HepG2 (cell line): ENCODE data around the gene PASK. TPM values are rescaled to one million over a fixed set of nuclear protein-coding genes. Genes with fewer than 3 reads are reported as not detected.
A peak's percentile ranks its signal among the peaks of the same experiment; 100 is the strongest.

Source experiments
- AKAP8 ChIP-seq: sonication (generic); formaldehyde crosslinking; IDR thresholded peaks from 2 replicates; pipeline ENCODE4 v1.5.1; 2020; ENCODE audit warnings: mild to moderate bottlenecking, missing genetic modification reagents
- ATF7-NPFF ChIP-seq: sonication (generic); formaldehyde crosslinking; IDR thresholded peaks from 2 replicates; pipeline ENCODE4 v1.8.1; 2023; ENCODE audit warnings: mild to moderate bottlenecking, low read depth, missing genetic modification reagents, moderate library complexity
- BRCA1 ChIP-seq: sonication (generic); formaldehyde crosslinking; IDR thresholded peaks from 2 replicates; pipeline ENCODE4 v1.4.0; 2020; ENCODE audit warnings: missing genetic modification reagents
- DNMT1 ChIP-seq: sonication (generic); formaldehyde crosslinking; IDR thresholded peaks from 2 replicates; pipeline ENCODE4 v1.5.1; 2020; ENCODE audit warnings: mild to moderate bottlenecking, missing genetic modification reagents
- GTF3A ChIP-seq: sonication (generic); formaldehyde crosslinking; conservative IDR thresholded peaks from 2 replicates; pipeline ENCODE4 v1.4.0; 2020; ENCODE audit warnings: mild to moderate bottlenecking, missing genetic modification reagents
- KDM6A ChIP-seq: IDR thresholded peaks from 2 replicates; pipeline ENCODE4 v1.6.1; 2016; ENCODE audit warnings: low read depth
- MAX ChIP-seq: IDR thresholded peaks from 2 replicates; pipeline ENCODE4 v1.6.1; 2012; ENCODE audit warnings: inconsistent platforms
- NBN ChIP-seq: fragments of 450-650 bp; conservative IDR thresholded peaks from 2 replicates; pipeline ENCODE4 v1.6.1; 2017
- NR3C1 ChIP-seq: sonication (generic); formaldehyde crosslinking; IDR thresholded peaks from 2 replicates; pipeline ENCODE4 v1.4.0; 2020; ENCODE audit warnings: missing genetic modification reagents
- RFX1 ChIP-seq: fragments of 450-650 bp; IDR thresholded peaks from 2 replicates; pipeline ENCODE4 v1.6.1; 2017
- SALL2 ChIP-seq: sonication (generic); formaldehyde crosslinking; IDR thresholded peaks from 2 replicates; pipeline ENCODE4 v1.8.1; 2023; ENCODE audit warnings: mild to moderate bottlenecking, missing genetic modification reagents, inconsistent platforms
- SMAD1 ChIP-seq: sonication (generic); formaldehyde crosslinking; IDR thresholded peaks from 2 replicates; pipeline ENCODE4 v1.4.0; 2020; ENCODE audit warnings: missing genetic modification reagents, low read depth, mild to moderate bottlenecking, borderline replicate concordance
- SMYD3 ChIP-seq: sonication (generic); formaldehyde crosslinking; IDR thresholded peaks from 2 replicates; pipeline ENCODE4 v1.8.1; 2023; ENCODE audit warnings: mild to moderate bottlenecking, missing genetic modification reagents
- TOE1 ChIP-seq: sonication (generic); formaldehyde crosslinking; IDR thresholded peaks from 2 replicates; pipeline ENCODE4 v1.4.0; 2020; ENCODE audit warnings: mild to moderate bottlenecking, missing genetic modification reagents
- USF2 ChIP-seq, 2 experiments: sonication (generic) in 1 of 2; formaldehyde crosslinking in 1 of 2; IDR thresholded peaks; 2 replicates each; pipeline versions ENCODE4 v1.5.1 to v1.6.1; 2011 to 2020; ENCODE audit warnings: borderline replicate concordance in 1 of 2, low read depth in 1 of 2, low read length in 1 of 2, mild to moderate bottlenecking in 1 of 2, missing genetic modification reagents in 1 of 2, moderate library complexity in 1 of 2
- ZFY ChIP-seq: sonication (generic); formaldehyde crosslinking; IDR thresholded peaks from 2 replicates; pipeline ENCODE4 v1.4.0; 2020; ENCODE audit warnings: missing genetic modification reagents
- ZKSCAN1 ChIP-seq: fragments of 150-350 bp; IDR thresholded peaks from 2 replicates; pipeline ENCODE4 v1.6.1; 2014; ENCODE audit warnings: low read length
- ZMYM3 ChIP-seq: sonication (generic); formaldehyde crosslinking; IDR thresholded peaks from 2 replicates; pipeline ENCODE4 v1.5.1; 2020; ENCODE audit warnings: mild to moderate bottlenecking, missing genetic modification reagents
- ZNF124 ChIP-seq: sonication (generic); formaldehyde crosslinking; IDR thresholded peaks from 2 replicates; pipeline ENCODE4 v1.4.0; 2020; ENCODE audit warnings: missing genetic modification reagents
- ZNF276 ChIP-seq: sonication (generic); formaldehyde crosslinking; IDR thresholded peaks from 2 replicates; pipeline ENCODE4 v1.4.0; 2020; ENCODE audit warnings: mild to moderate bottlenecking, low read depth, missing genetic modification reagents
- ZNF282 ChIP-seq: fragments of 450-650 bp; IDR thresholded peaks from 2 replicates; pipeline ENCODE4 v1.6.1; 2018; ENCODE audit not compliant: partially characterized antibody
- ZNF724P ChIP-seq: sonication (generic); formaldehyde crosslinking; IDR thresholded peaks from 2 replicates; pipeline ENCODE4 v1.8.0; 2022; ENCODE audit warnings: missing genetic modification reagents, borderline replicate concordance
- ZNF773 ChIP-seq: sonication (generic); formaldehyde crosslinking; IDR thresholded peaks from 2 replicates; pipeline ENCODE4 v1.4.0; 2020; ENCODE audit warnings: missing genetic modification reagents, borderline replicate concordance
- ZSCAN29 ChIP-seq: sonication (generic); formaldehyde crosslinking; conservative IDR thresholded peaks from 2 replicates; pipeline ENCODE4 v1.4.0; 2020; ENCODE audit warnings: mild to moderate bottlenecking, missing genetic modification reagents
- polyA plus RNA-seq, 8 experiments: library from polyadenylated mRNA; depleted of rRNA in 3 of 8; stranded (reverse) in 7 of 8; unstranded in 1 of 8; fragments of >200 nt; fragmentation: Illumina TruSeq in 4 of 8; extraction: Trizol in 4 of 8; gene quantifications; 2 replicates each; pipeline versions ENCODE4 v1.2.1 to v1.2.3, GENCODE V29; 2011 to 2016; ENCODE audit warnings: low read depth in 4 of 8, missing spikeins in 1 of 8, mixed read lengths in 1 of 8; ENCODE audit not compliant: insufficient read depth in 1 of 8
- total RNA-seq, 5 experiments: library from RNA; depleted of rRNA; stranded (reverse); fragments of >200 nt; fragmentation: Illumina TruSeq; extraction: Trizol; gene quantifications; 2 replicates each; pipeline ENCODE4 v1.2.3, GENCODE V29; 2016; ENCODE audit warnings: low read depth in 1 of 5
- TF ChIP-seq, protein P1 (sequence below): sonication (generic); formaldehyde crosslinking; IDR thresholded peaks from 2 replicates; pipeline ENCODE4 v1.5.0; 2020; ENCODE audit warnings: missing genetic modification reagents

Gene PASK
- total and polyA plus RNA-seq, 2 of the 13 experiments (the other 11 are each of a cell fraction or from before 2014, with no cell fraction given) = 6.9 to 17.0 TPM

GRCh38 chr2:241148891-241149674, at the start of gene PASK (continued):
- TF ChIP-seq USF2 (IDR thresholded peaks at IDR 0.05; ENCODE audit: low read depth, low read length) (no peak), USF2 (CRISPR knock-in tag; IDR thresholded peaks at IDR 0.05; ENCODE audit: borderline replicate concordance) (peak; percentile 26; the same call in 1 of the 2 replicates), ZNF282 (no peak), ZNF124 (CRISPR knock-in tag) (0 out of 2 replicates have a peak, but pooled peaks have one; percentile 10), ZNF724P (no peak), DNMT1 (CRISPR knock-in tag) (peak; percentile 88), RFX1 (peak; percentile 78; the same call in 1 of the 2 replicates), NBN (no peak), BRCA1 (CRISPR knock-in tag) (no peak), SMYD3 (CRISPR knock-in tag) (peak; percentile 65; the same call in 1 of the 2 replicates), ZNF276 (CRISPR knock-in tag) (peak; percentile 16; the same call in 1 of the 2 replicates), ZNF773 (CRISPR knock-in tag) (0 out of 2 replicates have a peak, but pooled peaks have one; percentile 21), ATF7-NPFF (CRISPR knock-in tag) (peak; percentile 35; the same call in 1 of the 2 replicates), MAX (peak; percentile 89), ZKSCAN1 (no peak), SALL2 (peak; percentile 83), ZMYM3 (no peak), GTF3A (CRISPR knock-in tag) (0 out of 2 replicates have a peak, but pooled peaks have one; percentile 16), SMAD1 (CRISPR knock-in tag) (0 out of 2 replicates have a peak, but pooled peaks have one; percentile 43), TOE1 (peak; percentile 61; the same call in 1 of the 2 replicates), AKAP8 (peak; percentile 29; the same call in 1 of the 2 replicates), ZFY (CRISPR knock-in tag) (peak; percentile 64), NR3C1 (CRISPR knock-in tag) (0 out of 2 replicates have a peak, but pooled peaks have one; percentile 49), ZSCAN29 (CRISPR knock-in tag) (peak; percentile 53), KDM6A (CRISPR knock-in tag) (no peak)
- TF ChIP-seq, protein P1, sequence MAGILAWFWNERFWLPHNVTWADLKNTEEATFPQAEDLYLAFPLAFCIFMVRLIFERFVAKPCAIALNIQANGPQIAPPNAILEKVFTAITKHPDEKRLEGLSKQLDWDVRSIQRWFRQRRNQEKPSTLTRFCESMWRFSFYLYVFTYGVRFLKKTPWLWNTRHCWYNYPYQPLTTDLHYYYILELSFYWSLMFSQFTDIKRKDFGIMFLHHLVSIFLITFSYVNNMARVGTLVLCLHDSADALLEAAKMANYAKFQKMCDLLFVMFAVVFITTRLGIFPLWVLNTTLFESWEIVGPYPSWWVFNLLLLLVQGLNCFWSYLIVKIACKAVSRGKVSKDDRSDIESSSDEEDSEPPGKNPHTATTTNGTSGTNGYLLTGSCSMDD (CRISPR knock-in tag) = no peak
